ENCODE measurements around the gene LARGE2. TPM values are rescaled to one million over a fixed set of nuclear protein-coding genes. Genes with fewer than 3 reads are reported as not detected.

Gene LARGE2
- total and polyA plus RNA-seq, 2 donors (not counting 3 experiments of a cell fraction or from before 2014, with no cell fraction given) = 0.06 TPM; not detected in 1

DNA sequence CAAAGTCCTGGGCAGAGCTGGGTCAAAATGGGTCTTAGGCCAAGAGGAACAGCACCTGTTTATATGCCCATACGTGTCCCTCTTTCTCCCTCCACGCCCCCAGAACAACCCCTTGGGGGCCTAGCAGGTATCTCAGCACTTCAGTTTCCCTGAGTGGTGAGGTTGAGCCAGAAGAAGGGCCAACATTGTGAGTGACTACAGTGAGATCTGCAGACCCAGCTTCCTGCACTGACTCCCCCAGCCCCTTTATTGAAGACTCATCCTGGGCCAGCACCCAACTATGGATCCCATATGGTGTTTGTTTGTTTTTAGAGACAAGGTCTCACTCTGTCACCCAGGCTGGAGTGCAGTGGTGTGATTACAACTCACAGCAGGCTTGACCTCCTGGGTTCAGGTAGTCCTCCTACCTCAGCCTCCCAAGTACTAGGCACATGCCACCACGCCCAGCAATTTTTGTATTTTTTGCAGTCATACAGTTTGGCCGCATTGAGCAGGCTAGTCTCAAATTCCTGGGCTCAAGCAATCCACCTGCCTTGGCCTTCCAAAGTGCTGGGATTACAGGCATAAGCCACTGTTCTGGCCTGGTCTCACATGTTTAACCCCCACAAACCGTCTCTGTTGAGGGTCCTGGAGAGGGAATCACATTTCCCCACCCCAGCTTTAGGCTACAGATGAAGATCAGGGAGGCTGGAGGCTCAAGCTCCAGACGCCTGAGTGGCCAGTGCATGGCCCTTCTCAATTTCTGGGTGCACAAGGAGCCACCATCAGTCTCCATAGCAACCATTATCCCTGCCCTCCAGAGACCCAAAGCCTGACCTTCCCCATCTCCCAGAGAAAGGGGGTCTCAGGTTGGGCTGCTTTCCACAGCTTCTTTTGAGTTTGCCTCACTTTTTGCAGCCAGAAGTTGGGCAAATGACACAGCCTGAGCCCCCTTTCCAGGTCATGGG, 1.7 kb upstream of the LARGE2 start:
- Histone ChIP-seq H3K79me2 (ENCODE audit: control insufficient read depth, insufficient read depth, low read length) (peaks cover 10% of the 10 kb centered on the region), H3K27me3 (ENCODE audit: control insufficient read depth in 2 of 2, insufficient read depth in 2 of 2, low read length in 2 of 2) (peaks cover 13 to 30% of the 10 kb centered on the region in 2 experiments), H3K27ac (ENCODE audit: insufficient read depth, low read depth, low read length) (no peak overlapping the region), H3K9ac (replicated peaks; ENCODE audit: extremely low read depth, insufficient read depth, low read length) (no peak overlapping the region), H3K4me3 (replicated peaks in 1 of 3; ENCODE audit: insufficient read depth in 1 of 3, low read depth in 1 of 3, low read length in 3 of 3) (no peak overlapping the region), H3K4me1 (ENCODE audit: control insufficient read depth, extremely low read depth, insufficient read depth, low read length) (peaks cover 10% of the 10 kb centered on the region), H4K20me1 (replicated peaks; ENCODE audit: control insufficient read depth, extremely low read depth, insufficient read depth, low read length) (no peaks in the 10 kb centered on the region), H3K9me1 (replicated peaks; ENCODE audit: control insufficient read depth, extremely low read depth, insufficient read depth, low read length) (no peaks in the 10 kb centered on the region), H3K9me3 (replicated peaks; ENCODE audit: control insufficient read depth, insufficient read depth, low read length) (no peaks in the 10 kb centered on the region), H3K4me2 (ENCODE audit: insufficient read depth, low read length) (no peak overlapping the region), H3K36me3 (ENCODE audit: control insufficient read depth in 2 of 2, extremely low read depth in 1 of 2, insufficient read depth in 2 of 2, low read length in 2 of 2) (peaks cover 0 to 2% of the 10 kb centered on the region in 2 experiments), H2AFZ (ENCODE audit: low read depth, low read length) (no peak overlapping the region)
- ChIA-PET POLR2A (no interaction called here), CTCF (interaction anchor here (1.1 kb wide), 1 partner anchor 44 kb away, joined by 3 read pairs; no protein-coding TSS in a partner anchor)
- DNase-seq (ENCODE audit: low read depth, low spot score) = no peak
- intact Hi-C loops (cut with micrococcal nuclease) = no loop called here
- dilution Hi-C loops (cut with MboI; ENCODE audit: extremely low pct_ligation_motif_present, low sequenced_read_pairs) = no loop called here
- BruUV-seq (replicated peaks) = no TSS peak
- FAIRE-seq = no peak
- TF ChIP-seq, protein P1, sequence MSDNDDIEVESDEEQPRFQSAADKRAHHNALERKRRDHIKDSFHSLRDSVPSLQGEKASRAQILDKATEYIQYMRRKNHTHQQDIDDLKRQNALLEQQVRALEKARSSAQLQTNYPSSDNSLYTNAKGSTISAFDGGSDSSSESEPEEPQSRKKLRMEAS (IDR thresholded peaks at IDR 0.05; ENCODE audit: insufficient read depth, insufficient read length) = no peak
- no peak for TF ChIP-seq JUN (IDR thresholded peaks at IDR 0.05; ENCODE audit: borderline replicate concordance, insufficient read depth, insufficient read length, low read depth)
- no peak for TF ChIP-seq FOS (IDR thresholded peaks at IDR 0.05; ENCODE audit: borderline replicate concordance, insufficient read depth, low read length)
- no peak for TF ChIP-seq EZH2 (IDR thresholded peaks at IDR 0.05; ENCODE audit: borderline replicate concordance, low read depth, low read length, severe bottlenecking)
- no peak for TF ChIP-seq POLR2AphosphoS5 (IDR thresholded peaks at IDR 0.05; ENCODE audit: insufficient read depth, low read depth, low read length)
- TF ChIP-seq, protein P2, sequence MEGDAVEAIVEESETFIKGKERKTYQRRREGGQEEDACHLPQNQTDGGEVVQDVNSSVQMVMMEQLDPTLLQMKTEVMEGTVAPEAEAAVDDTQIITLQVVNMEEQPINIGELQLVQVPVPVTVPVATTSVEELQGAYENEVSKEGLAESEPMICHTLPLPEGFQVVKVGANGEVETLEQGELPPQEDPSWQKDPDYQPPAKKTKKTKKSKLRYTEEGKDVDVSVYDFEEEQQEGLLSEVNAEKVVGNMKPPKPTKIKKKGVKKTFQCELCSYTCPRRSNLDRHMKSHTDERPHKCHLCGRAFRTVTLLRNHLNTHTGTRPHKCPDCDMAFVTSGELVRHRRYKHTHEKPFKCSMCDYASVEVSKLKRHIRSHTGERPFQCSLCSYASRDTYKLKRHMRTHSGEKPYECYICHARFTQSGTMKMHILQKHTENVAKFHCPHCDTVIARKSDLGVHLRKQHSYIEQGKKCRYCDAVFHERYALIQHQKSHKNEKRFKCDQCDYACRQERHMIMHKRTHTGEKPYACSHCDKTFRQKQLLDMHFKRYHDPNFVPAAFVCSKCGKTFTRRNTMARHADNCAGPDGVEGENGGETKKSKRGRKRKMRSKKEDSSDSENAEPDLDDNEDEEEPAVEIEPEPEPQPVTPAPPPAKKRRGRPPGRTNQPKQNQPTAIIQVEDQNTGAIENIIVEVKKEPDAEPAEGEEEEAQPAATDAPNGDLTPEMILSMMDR (IDR thresholded peaks at IDR 0.05; ENCODE audit: extremely low read depth in 1 of 2, insufficient read depth in 1 of 2, low read depth in 1 of 2, low read length in 2 of 2) = no peak

All from endothelial cell of umbilical vein (primary cell).